Stimulated activated naive B cell treated with anti-CD40 and anti-IgM and Interleukin-4, amounts not matched to agents 10 μg/mL and 1 μg/mL and 100 μg/mL, for 72 hours (primary cell): ENCODE results near the gene CAMSAP3.

Experiments used
- ATAC-seq, 2 donors: fragments of 150-1000 bp; cut with Tn5 transposase; replicated peaks; 2 replicates each; pipeline ENCODE4 v1.10.0; 2021; ENCODE audit warnings: moderate library complexity in 1 of 2
- DNase-seq: peaks from one replicate; pipeline ENCODE4 v3.0.0; 2021
- H3K27ac Mint-ChIP-seq: one replicate; pipeline ENCODE4 v1.8.0; 2022; ENCODE audit warnings: mild to moderate bottlenecking, mixed read lengths
- H3K27me3 Mint-ChIP-seq, 2 donors: one replicate each; pipeline ENCODE4 v1.8.0; 2022; ENCODE audit warnings: mixed read lengths in 2 of 2
- H3K36me3 Mint-ChIP-seq, 2 donors: one replicate each; pipeline ENCODE4 v1.8.0; 2022; ENCODE audit warnings: mixed read lengths in 2 of 2, mild to moderate bottlenecking in 1 of 2
- H3K4me1 Mint-ChIP-seq, 2 donors: one replicate each; pipeline ENCODE4 v1.8.0; 2022; ENCODE audit warnings: mixed read lengths in 2 of 2, mild to moderate bottlenecking in 1 of 2
- H3K4me3 Mint-ChIP-seq, 2 donors: one replicate each; pipeline ENCODE4 v1.8.0; 2022; ENCODE audit warnings: mild to moderate bottlenecking in 2 of 2, mixed read lengths in 2 of 2, moderate library complexity in 1 of 2
- H3K9me3 Mint-ChIP-seq, 2 donors: one replicate each; pipeline ENCODE4 v1.8.0; 2022; ENCODE audit warnings: mixed read lengths in 2 of 2, mild to moderate bottlenecking in 1 of 2

CAMSAP3 gene

GRCh38 chr19:7612282-7613274 lies 16.9 kb downstream of the CAMSAP3 start:
- Mint-ChIP-seq H3K4me3 (no peak overlapping the region), H3K4me1 (peaks cover 0 to 5% of the 10 kb centered on the region in 2 donors), H3K27ac (no peak overlapping the region), H3K27me3 (peaks cover 0 to 5% of the 10 kb centered on the region in 2 donors), H3K36me3 (peaks cover 12 to 13% of the 10 kb centered on the region in 2 donors), H3K9me3 (no peaks in the 10 kb centered on the region)
- ATAC-seq, result no peak
- no peak for DNase-seq

GRCh38 chr19:7614859-7615741 lies 19.4 kb downstream of the CAMSAP3 start:
- H3K4me1 Mint-ChIP-seq, result peaks cover 3 to 5% of the 10 kb centered on the region in 2 donors

GRCh38 chr19:7617172-7617571 lies 21.5 kb downstream of the CAMSAP3 start:
- Mint-ChIP-seq H3K27ac (no peak overlapping the region), H3K4me1 (peaks cover 3 to 5% of the 10 kb centered on the region in 2 donors), H3K9me3 (no peaks in the 10 kb centered on the region), H3K27me3 (no peaks in the 10 kb centered on the region), H3K36me3 (peaks cover 38 to 46% of the 10 kb centered on the region in 2 donors), H3K4me3 (no peak overlapping the region)
- ATAC-seq (no peak), DNase-seq (no peak)

More at GRCh38 chr19:7614859-7615741, 19.4 kb downstream of the CAMSAP3 start:
- Mint-ChIP-seq H3K27me3 (no peaks in the 10 kb centered on the region), H3K27ac (no peak overlapping the region), H3K4me3 (no peak overlapping the region), H3K36me3 (peaks cover 31 to 33% of the 10 kb centered on the region in 2 donors), H3K9me3 (no peaks in the 10 kb centered on the region)
- no peak for ATAC-seq
- no peak for DNase-seq

- peaks cover 3 to 5% of the 10 kb centered on the region in 2 donors for H3K4me1 Mint-ChIP-seq
- no peaks in the 10 kb centered on the region for H3K9me3 Mint-ChIP-seq
- H3K27me3 Mint-ChIP-seq, result no peaks in the 10 kb centered on the region
- no peak overlapping the region for H3K4me3 Mint-ChIP-seq
- ATAC-seq (no peak), DNase-seq (no peak)
- peaks cover 39 to 50% of the 10 kb centered on the region in 2 donors for H3K36me3 Mint-ChIP-seq
- H3K27ac Mint-ChIP-seq, result no peak overlapping the region
Measured at GRCh38 chr19:7617735-7618134, 22.1 kb downstream of the CAMSAP3 start.

- peak overlapping the region; percentile 70 for H3K27ac Mint-ChIP-seq
Measured at GRCh38 chr19:7618348-7618747, 22.7 kb downstream of the CAMSAP3 start.

GRCh38 chr19:7618771-7619510 lies 23.3 kb downstream of the CAMSAP3 start:
- H3K9me3 Mint-ChIP-seq, result no peaks in the 10 kb centered on the region
- DNase-seq (no peak), ATAC-seq (no peak)
- H3K27ac Mint-ChIP-seq, result peak overlapping the region; percentile 70
- H3K36me3 Mint-ChIP-seq, result peaks cover 46 to 56% of the 10 kb centered on the region in 2 donors
- no peak overlapping the region for H3K4me3 Mint-ChIP-seq
- H3K27me3 Mint-ChIP-seq, result no peaks in the 10 kb centered on the region
- peaks cover 3 to 10% of the 10 kb centered on the region in 2 donors for H3K4me1 Mint-ChIP-seq

More at GRCh38 chr19:7618348-7618747, 22.7 kb downstream of the CAMSAP3 start:
- ATAC-seq, result no peak
- Mint-ChIP-seq H3K36me3 (peaks cover 45 to 56% of the 10 kb centered on the region in 2 donors), H3K4me3 (no peak overlapping the region), H3K9me3 (no peaks in the 10 kb centered on the region), H3K4me1 (peaks cover 3 to 9% of the 10 kb centered on the region in 2 donors), H3K27me3 (no peaks in the 10 kb centered on the region)
- no peak for DNase-seq

- H3K36me3 Mint-ChIP-seq, result peaks cover 52 to 61% of the 10 kb centered on the region in 2 donors
- H3K27me3 Mint-ChIP-seq, result no peaks in the 10 kb centered on the region
- no peak overlapping the region for H3K4me3 Mint-ChIP-seq
- no peaks in the 10 kb centered on the region for H3K9me3 Mint-ChIP-seq
- peaks cover 5 to 10% of the 10 kb centered on the region in 2 donors for H3K4me1 Mint-ChIP-seq
- DNase-seq (no peak), ATAC-seq (no peak)
- peak overlapping the region; percentile 47 for H3K27ac Mint-ChIP-seq
Measured at GRCh38 chr19:7619671-7620441, 24.2 kb downstream of the CAMSAP3 start.

- ATAC-seq (no peak), DNase-seq (no peak)
- H3K36me3 Mint-ChIP-seq, result peaks cover 55 to 65% of the 10 kb centered on the region in 2 donors
- no peak overlapping the region for H3K4me3 Mint-ChIP-seq
- H3K4me1 Mint-ChIP-seq, result peaks cover 5 to 10% of the 10 kb centered on the region in 2 donors
- no peaks in the 10 kb centered on the region for H3K9me3 Mint-ChIP-seq
- no peak overlapping the region for H3K27ac Mint-ChIP-seq
- H3K27me3 Mint-ChIP-seq, result no peaks in the 10 kb centered on the region
Measured at GRCh38 chr19:7620442-7621412, 25.1 kb downstream of the CAMSAP3 start.

GRCh38 chr19:7622933-7623685 lies 27.4 kb downstream of the CAMSAP3 start:
- Mint-ChIP-seq H3K4me1 (peaks cover 11 to 17% of the 10 kb centered on the region in 2 donors), H3K4me3 (no peak overlapping the region), H3K27me3 (no peaks in the 10 kb centered on the region)

GRCh38 chr19:7623725-7624603 lies 28.3 kb downstream of the CAMSAP3 start:
- Mint-ChIP-seq H3K4me3 (no peak overlapping the region), H3K27ac (peak overlapping the region; percentile 34), H3K9me3 (no peaks in the 10 kb centered on the region), H3K27me3 (no peaks in the 10 kb centered on the region), H3K36me3 (peaks cover 36 to 47% of the 10 kb centered on the region in 2 donors), H3K4me1 (peaks cover 15 to 25% of the 10 kb centered on the region in 2 donors)
- DNase-seq (no peak), ATAC-seq (no peak)

More at GRCh38 chr19:7622933-7623685, 27.4 kb downstream of the CAMSAP3 start:
- Mint-ChIP-seq H3K9me3 (no peaks in the 10 kb centered on the region), H3K27ac (no peak overlapping the region), H3K36me3 (peaks cover 45 to 54% of the 10 kb centered on the region in 2 donors)
- ATAC-seq (peak; percentile 44 to 47), DNase-seq (no peak)

GRCh38 chr19:7624810-7625209 lies 29.1 kb downstream of the CAMSAP3 start:
- Mint-ChIP-seq H3K4me1 (peaks cover 21 to 34% of the 10 kb centered on the region in 2 donors), H3K9me3 (no peaks in the 10 kb centered on the region), H3K27ac (peak overlapping the region; percentile 3), H3K36me3 (peaks cover 37 to 52% of the 10 kb centered on the region in 2 donors), H3K4me3 (no peak overlapping the region), H3K27me3 (no peaks in the 10 kb centered on the region)
- ATAC-seq, result no peak
- DNase-seq, result no peak
